Activated T-cell treated with anti-CD3 and anti-CD28 coated beads, Interleukin-2, amount 50 U/mL, for 72 hours (primary cell): ENCODE results near the gene CARD14. TPM values are rescaled to one million over a fixed set of nuclear protein-coding genes. Genes with fewer than 3 reads are reported as not detected.

Source experiments
- total RNA-seq, 2 donors: library from RNA; stranded (reverse); gene quantifications; one replicate each; pipeline ENCODE4 v1.2.3, GENCODE V29; 2022

The CARD14 gene
- total RNA-seq, 2 donors from 2014 or later, result 0.39 TPM; not detected in 1

Other genes starting within 250 kb of the CARD14 start
- 10 to 100 TPM; 15.8 to 32.8 TPM for gene TBC1D16, start 134.2 kb upstream of the CARD14 start, total RNA-seq
- 1 to 10 TPM in 1 of 2 donors, under 1 TPM in 1; 0.53 to 1.3 TPM for gene CCDC40, start 133.4 kb upstream of the CARD14 start, total RNA-seq
- gene GAA, start 68.4 kb upstream of the CARD14 start, total RNA-seq, result 10 to 100 TPM; 31.7 to 37.1 TPM
- gene EIF4A3, start 22.9 kb upstream of the CARD14 start, total RNA-seq, result 100 to 1,000 TPM in 1 of 2 donors, 10 to 100 TPM in 1; 91.8 to 104 TPM
- gene SGSH, start 50.3 kb downstream of the CARD14 start, total RNA-seq, result 10 to 100 TPM; 51.3 to 64.4 TPM
- gene SLC26A11, start 50.4 kb downstream of the CARD14 start, total RNA-seq, result 10 to 100 TPM; 25.9 to 28.8 TPM
- 100 to 1,000 TPM; 546 to 651 TPM for gene RNF213, start 90.8 kb downstream of the CARD14 start, total RNA-seq
- 10 to 100 TPM; 25.3 to 29.0 TPM for gene ENDOV, start 245.1 kb downstream of the CARD14 start, total RNA-seq